Measurements from ENCODE around the gene KAZN. TPM values are rescaled to one million over a fixed set of nuclear protein-coding genes. Genes with fewer than 3 reads are reported as not detected.

The KAZN gene
- total and polyA plus RNA-seq, 2 of the 8 experiments (the other 6 are each of a cell fraction or from before 2014, with no cell fraction given) = 3.7 to 11.8 TPM

DNA sequence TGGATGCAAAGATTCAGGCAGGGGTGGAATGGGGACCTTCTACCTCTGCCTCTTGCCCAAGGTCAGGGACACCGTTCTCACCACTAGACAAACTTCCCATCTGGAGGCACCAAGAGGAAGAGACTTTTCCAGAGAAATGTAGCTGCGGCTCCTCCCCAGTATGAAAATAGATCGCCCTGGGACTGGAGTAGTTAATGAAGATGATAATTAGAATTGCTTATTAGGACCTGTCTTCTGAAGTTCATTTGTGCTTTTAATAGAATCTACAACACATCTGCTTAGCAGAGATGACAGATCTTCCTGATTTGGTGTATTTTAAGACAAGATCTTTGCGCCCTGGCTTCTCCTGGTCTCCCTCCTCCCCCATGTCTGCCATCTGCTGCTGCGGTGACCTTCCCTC is 266.6 kb downstream of the KAZN start (continued):
- TF ChIP-seq GTF2F1 (IDR thresholded peaks at IDR 0.05; ENCODE audit: borderline replicate concordance, low read depth, low read length) (no peak), HDAC6 (IDR thresholded peaks at IDR 0.05; ENCODE audit: low read depth, low read length) (no peak), JUN (IDR thresholded peaks at IDR 0.05; ENCODE audit: low read depth, low read length) (no peak), EGR1 (IDR thresholded peaks at IDR 0.05; ENCODE audit: borderline replicate concordance, low read depth, low read length) (no peak), SP4 (IDR thresholded peaks at IDR 0.05; ENCODE audit: low read length) (no peak)
